ENCODE data around the gene KIN. TPM values are rescaled to one million over a fixed set of nuclear protein-coding genes. Genes with fewer than 3 reads are reported as not detected.
A peak's percentile ranks its signal among the peaks of the same experiment; 100 is the strongest.
"Not testable (repeated sequence)": the region's sequence is repeated elsewhere in the genome, so short reads cannot be mapped to it uniquely, and the experiment has no call there.

Gene KIN
- total RNA-seq, 4 donors from 2014 or later = 5.3 to 9.6 (median 6.4) TPM

- TF ChIP-seq POLR2A (IDR thresholded peaks at IDR 0.05) (no peak), CTCF (IDR thresholded peaks at IDR 0.05) (no peak)
- WGBS, 2 donors = 6 to 8% methylated on average over 4 to 6 of the region's 26 CpGs
- intact Hi-C loops (cut with DNase I) = no loop called here
- Histone ChIP-seq H3K4me3 (peak overlapping the region; percentile 75 to 94 (median 84)), H3K36me3 (peaks cover 0 to 20% (median 0%) of the 10 kb centered on the region in 3 donors), H3K27me3 (no peaks in the 10 kb centered on the region), H3K27ac (peak overlapping the region; percentile 88 to 94 (median 90)), H3K9me3 (no peaks in the 10 kb centered on the region), H3K4me1 (peaks cover 9 to 65% (median 17%) of the 10 kb centered on the region in 3 donors)
- no peak for DNase-seq
Measured at GRCh38 chr10:7787150-7787856, 490 bp downstream of the KIN start.

DNA sequence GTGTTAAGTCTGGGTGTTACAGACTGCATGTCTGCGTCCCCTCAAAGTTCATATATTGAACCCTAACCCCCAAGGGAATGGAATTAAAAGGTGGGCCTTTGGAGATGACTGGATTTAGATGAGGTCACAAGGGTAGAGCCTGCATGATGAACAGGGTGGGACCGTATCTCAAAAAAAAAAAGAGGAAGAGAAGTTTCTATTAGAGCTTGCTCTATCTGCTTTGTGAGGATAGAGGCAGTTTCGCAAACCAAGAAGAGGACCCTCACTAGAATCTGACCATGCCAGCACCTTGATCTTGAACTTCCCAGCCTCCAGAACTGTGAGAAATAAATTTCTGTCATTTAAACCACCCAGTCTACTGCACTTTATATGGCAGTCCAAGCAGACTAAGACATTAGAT, 1.4 kb downstream of the KIN start:
- no peak for DNase-seq
- peak overlapping the region in 2 of 4 donors; percentile 84 to 94 for H3K4me3 ChIP-seq
- TF ChIP-seq POLR2A (IDR thresholded peaks at IDR 0.05) (no peak), CTCF (IDR thresholded peaks at IDR 0.05) (no peak)
- peaks cover 0 to 23% (median 0%) of the 10 kb centered on the region in 3 donors for H3K36me3 ChIP-seq
- no peaks in the 10 kb centered on the region for H3K27me3 ChIP-seq
- intact Hi-C loops (cut with DNase I) = no loop called here
- 73 to 76% methylated on average over 3 of the region's 3 CpGs for WGBS, 2 donors
- no peaks in the 10 kb centered on the region for H3K9me3 ChIP-seq
- peak overlapping the region in 1 of 4 donors; percentile 94 for H3K27ac ChIP-seq
- H3K4me1 ChIP-seq = peaks cover 9 to 57% (median 17%) of the 10 kb centered on the region in 3 donors

GRCh38 chr10:7782194-7782593, 5.6 kb downstream of the KIN start:
- H3K27ac ChIP-seq; intact Hi-C loops (cut with DNase I): not testable (repeated sequence)

GRCh38 chr10:7776777-7777176, 11.0 kb downstream of the KIN start:
- H3K27me3 ChIP-seq = no peaks in the 10 kb centered on the region
- peaks cover 8 to 94% (median 27%) of the 10 kb centered on the region in 3 donors for H3K36me3 ChIP-seq
- no peak for DNase-seq
- H3K27ac ChIP-seq = no peak overlapping the region
- intact Hi-C loops (cut with DNase I) = no loop called here
- no peak overlapping the region for H3K4me3 ChIP-seq
- no peak for TF ChIP-seq CTCF (IDR thresholded peaks at IDR 0.05)
- no peak for TF ChIP-seq POLR2A (IDR thresholded peaks at IDR 0.05)
- WGBS, 2 donors = 88 to 92% methylated on average over 2 of the region's 2 CpGs
- no peaks in the 10 kb centered on the region for H3K9me3 ChIP-seq
- H3K4me1 ChIP-seq = no peaks in the 10 kb centered on the region

More at GRCh38 chr10:7782194-7782593, 5.6 kb downstream of the KIN start:
- not testable (repeated sequence) for H3K27me3 ChIP-seq, DNase-seq, H3K9me3 ChIP-seq, H3K4me3 ChIP-seq
- WGBS, 2 donors = 92 to 94% methylated on average over 6 of the region's 6 CpGs
- peaks cover 8 to 55% (median 15%) of the 10 kb centered on the region in 3 donors for H3K36me3 ChIP-seq
- peaks cover 0 to 24% (median 6%) of the 10 kb centered on the region in 3 donors for H3K4me1 ChIP-seq

- Histone ChIP-seq H3K4me3 (no peak overlapping the region), H3K27ac (no peak overlapping the region), H3K27me3 (no peaks in the 10 kb centered on the region), H3K9me3 (no peaks in the 10 kb centered on the region), H3K4me1 (no peaks in the 10 kb centered on the region), H3K36me3 (peaks cover 8 to 94% (median 27%) of the 10 kb centered on the region in 3 donors)
- 54 to 62% methylated on average over 9 to 10 of the region's 10 CpGs for WGBS, 2 donors
- no peak for TF ChIP-seq POLR2A (IDR thresholded peaks at IDR 0.05)
- no peak for TF ChIP-seq CTCF (IDR thresholded peaks at IDR 0.05)
- DNase-seq = no peak
- intact Hi-C loops (cut with DNase I) = no loop called here
Measured at GRCh38 chr10:7773845-7774801, 13.7 kb downstream of the KIN start.

Measured in esophagus squamous epithelium (tissue), 5 donors.